ENCODE results near the gene NECTIN1. TPM values are rescaled to one million over a fixed set of nuclear protein-coding genes. Genes with fewer than 3 reads are reported as not detected.

The NECTIN1 gene
- total and polyA plus RNA-seq, 4 donors = 4.7 to 18.3 (median 7.3) TPM

DNA sequence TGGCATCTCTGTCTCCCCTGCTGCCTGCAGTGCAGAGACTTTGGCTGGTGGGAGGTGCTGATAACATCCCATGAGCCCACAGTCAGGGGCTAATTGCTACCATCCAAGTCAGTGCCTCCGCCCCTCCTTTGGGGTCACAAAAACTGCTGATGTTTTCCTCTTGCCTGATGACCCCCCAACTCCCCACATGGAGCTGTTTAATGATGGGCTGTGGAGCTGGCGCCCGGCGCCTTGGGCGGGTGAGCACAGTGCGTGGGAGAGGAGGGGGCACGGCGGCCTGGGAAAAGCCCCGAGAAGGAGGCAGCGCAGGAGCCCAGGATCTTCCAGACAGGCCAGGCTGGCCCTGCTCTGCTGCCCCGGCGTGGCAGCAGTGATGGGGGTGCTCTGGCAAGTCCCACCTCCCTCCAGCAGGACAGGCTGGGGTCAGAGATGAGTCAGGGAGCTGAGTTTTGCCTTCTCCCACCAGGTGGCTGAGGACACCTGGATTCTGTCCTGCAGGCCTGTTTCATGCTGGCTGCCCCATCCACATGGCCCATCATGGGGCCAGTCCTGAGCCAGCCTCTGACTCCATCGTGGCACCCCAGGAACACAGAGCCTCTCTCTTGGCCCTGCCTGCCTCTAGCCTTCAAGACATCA is 43.8 kb downstream of the NECTIN1 start:
- Histone ChIP-seq H3K9me3 (ENCODE audit: control insufficient read depth in 4 of 4, insufficient read depth in 3 of 4, low read length in 3 of 4) (no peaks in the 10 kb centered on the region), H3K27me3 (ENCODE audit: control insufficient read depth in 3 of 3, insufficient read depth in 3 of 3, low read length in 2 of 3) (no peaks in the 10 kb centered on the region), H3K4me3 (no peak overlapping the region), H3K4me1 (ENCODE audit: control insufficient read depth in 5 of 5, insufficient read depth in 5 of 5, low read length in 5 of 5) (peaks cover 0 to 31% (median 22%) of the 10 kb centered on the region in 5 donors), H3K36me3 (ENCODE audit: control insufficient read depth in 4 of 4, insufficient read depth in 4 of 4, low read length in 4 of 4) (no peaks in the 10 kb centered on the region), H3K9ac (ENCODE audit: insufficient read depth in 1 of 2, low read length in 2 of 2) (no peak overlapping the region), H3K27ac (ENCODE audit: low read depth in 1 of 2, low read length in 1 of 2) (no peak overlapping the region)
- WGBS, 2 donors = 95 to 96% methylated on average over 13 of the region's 13 CpGs
- DNase-seq = no peak
- TF ChIP-seq, protein P1, sequence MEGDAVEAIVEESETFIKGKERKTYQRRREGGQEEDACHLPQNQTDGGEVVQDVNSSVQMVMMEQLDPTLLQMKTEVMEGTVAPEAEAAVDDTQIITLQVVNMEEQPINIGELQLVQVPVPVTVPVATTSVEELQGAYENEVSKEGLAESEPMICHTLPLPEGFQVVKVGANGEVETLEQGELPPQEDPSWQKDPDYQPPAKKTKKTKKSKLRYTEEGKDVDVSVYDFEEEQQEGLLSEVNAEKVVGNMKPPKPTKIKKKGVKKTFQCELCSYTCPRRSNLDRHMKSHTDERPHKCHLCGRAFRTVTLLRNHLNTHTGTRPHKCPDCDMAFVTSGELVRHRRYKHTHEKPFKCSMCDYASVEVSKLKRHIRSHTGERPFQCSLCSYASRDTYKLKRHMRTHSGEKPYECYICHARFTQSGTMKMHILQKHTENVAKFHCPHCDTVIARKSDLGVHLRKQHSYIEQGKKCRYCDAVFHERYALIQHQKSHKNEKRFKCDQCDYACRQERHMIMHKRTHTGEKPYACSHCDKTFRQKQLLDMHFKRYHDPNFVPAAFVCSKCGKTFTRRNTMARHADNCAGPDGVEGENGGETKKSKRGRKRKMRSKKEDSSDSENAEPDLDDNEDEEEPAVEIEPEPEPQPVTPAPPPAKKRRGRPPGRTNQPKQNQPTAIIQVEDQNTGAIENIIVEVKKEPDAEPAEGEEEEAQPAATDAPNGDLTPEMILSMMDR (IDR thresholded peaks at IDR 0.05; ENCODE audit: control extremely low read depth, extremely low read depth) = no peak
- ATAC-seq (ENCODE audit: insufficient read depth, low FRiP score) = no peak

DNA sequence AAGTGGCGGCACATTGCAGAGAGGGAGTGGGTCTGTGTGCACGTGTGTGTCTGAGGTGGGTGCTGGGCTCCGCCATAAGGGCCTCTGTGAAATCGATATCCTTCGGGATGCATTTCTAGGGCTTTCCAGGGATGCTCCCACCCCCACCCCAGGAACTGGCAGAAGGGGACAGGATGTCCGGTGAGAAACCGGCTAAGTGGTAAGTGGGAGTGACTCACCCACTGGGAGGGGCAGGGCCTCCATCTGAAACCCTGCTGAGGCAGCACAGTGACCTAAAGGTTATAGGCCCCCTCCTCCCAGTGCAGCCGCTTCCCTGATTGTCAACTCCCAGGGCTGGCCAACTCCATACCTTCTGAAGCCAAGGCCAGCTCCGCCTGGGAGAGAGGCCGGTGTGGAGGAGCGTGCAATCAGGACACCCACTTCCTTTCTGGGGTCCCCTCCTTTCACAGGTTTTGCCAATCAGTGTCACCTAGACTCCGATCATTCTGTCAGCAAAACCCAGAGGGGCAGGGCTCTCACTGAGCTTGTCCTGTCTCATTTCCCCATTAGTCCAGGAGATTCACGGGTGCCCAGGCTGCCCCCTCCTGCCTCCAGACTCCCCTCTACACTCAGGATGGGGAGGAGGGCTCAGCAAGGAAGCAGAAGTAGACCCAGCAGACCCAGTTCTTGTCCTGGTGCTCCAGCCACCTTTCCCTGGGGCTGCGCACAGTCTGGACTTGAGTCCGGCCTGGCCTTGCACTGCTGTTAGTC is 44.5 kb downstream of the NECTIN1 start:
- H3K36me3 ChIP-seq (ENCODE audit: control insufficient read depth in 4 of 4, insufficient read depth in 4 of 4, low read length in 4 of 4) = no peaks in the 10 kb centered on the region
- no peak overlapping the region for H3K27ac ChIP-seq (ENCODE audit: low read depth in 1 of 2, low read length in 1 of 2)
- 52 to 59% methylated on average over 15 of the region's 15 CpGs for WGBS, 2 donors
- no peaks in the 10 kb centered on the region for H3K27me3 ChIP-seq (ENCODE audit: control insufficient read depth in 3 of 3, insufficient read depth in 3 of 3, low read length in 2 of 3)
- H3K4me1 ChIP-seq (ENCODE audit: control insufficient read depth in 5 of 5, insufficient read depth in 5 of 5, low read length in 5 of 5) = peaks cover 0 to 32% (median 22%) of the 10 kb centered on the region in 5 donors
- TF ChIP-seq, protein P1 (IDR thresholded peaks at IDR 0.05; ENCODE audit: control extremely low read depth, extremely low read depth) = no peak
- DNase-seq (peak; percentile 21 to 49 (median 43)), ATAC-seq (ENCODE audit: insufficient read depth, low FRiP score) (no peak)
- H3K9ac ChIP-seq (ENCODE audit: insufficient read depth in 1 of 2, low read length in 2 of 2) = no peak overlapping the region
- no peak overlapping the region for H3K4me3 ChIP-seq
- no peaks in the 10 kb centered on the region for H3K9me3 ChIP-seq (ENCODE audit: control insufficient read depth in 4 of 4, insufficient read depth in 3 of 4, low read length in 3 of 4)

DNA sequence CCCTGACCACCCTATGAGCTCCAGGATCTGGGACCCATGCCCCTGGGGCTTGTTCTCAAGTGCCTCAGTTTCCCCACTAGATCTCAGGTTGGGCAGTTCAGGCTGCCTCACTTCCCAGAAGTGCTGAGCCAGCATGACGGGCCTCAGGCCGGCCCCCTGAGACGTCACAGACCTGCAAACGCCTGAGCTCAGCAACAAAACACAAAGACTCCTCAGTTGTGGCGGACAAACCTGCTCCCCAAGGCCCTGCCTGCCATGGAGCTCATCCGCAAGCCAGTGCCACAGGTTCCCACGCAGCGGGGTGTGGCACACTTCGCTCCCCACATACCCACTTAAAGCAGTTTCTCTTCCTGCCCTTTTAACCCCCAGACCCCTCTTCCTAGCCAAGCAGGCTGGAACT is 45.2 kb downstream of the NECTIN1 start:
- Histone ChIP-seq H3K9me3 (ENCODE audit: control insufficient read depth in 4 of 4, insufficient read depth in 3 of 4, low read length in 3 of 4) (no peaks in the 10 kb centered on the region), H3K27ac (ENCODE audit: low read depth in 1 of 2, low read length in 1 of 2) (no peak overlapping the region), H3K9ac (ENCODE audit: insufficient read depth in 1 of 2, low read length in 2 of 2) (no peak overlapping the region), H3K4me1 (ENCODE audit: control insufficient read depth in 5 of 5, insufficient read depth in 5 of 5, low read length in 5 of 5) (peaks cover 0 to 32% (median 22%) of the 10 kb centered on the region in 5 donors), H3K27me3 (ENCODE audit: control insufficient read depth in 3 of 3, insufficient read depth in 3 of 3, low read length in 2 of 3) (no peaks in the 10 kb centered on the region), H3K4me3 (no peak overlapping the region), H3K36me3 (ENCODE audit: control insufficient read depth in 4 of 4, insufficient read depth in 4 of 4, low read length in 4 of 4) (no peaks in the 10 kb centered on the region)
- WGBS, 2 donors = 71 to 74% methylated on average over 9 of the region's 9 CpGs
- peak; percentile 59 to 80 (median 72) for DNase-seq
- TF ChIP-seq, protein P1 (IDR thresholded peaks at IDR 0.05; ENCODE audit: control extremely low read depth, extremely low read depth) = no peak
- ATAC-seq (ENCODE audit: insufficient read depth, low FRiP score) = no peak

Measured in lung (tissue), 12 donors.